Endodermal cell (in vitro differentiated cells): ENCODE measurements around the gene PNMA8C. TPM values are rescaled to one million over a fixed set of nuclear protein-coding genes. Genes with fewer than 3 reads are reported as not detected.

Source experiments
- DNase-seq: peaks from one replicate; pipeline ENCODE4 v3.0.0-alpha.2; 2017
- H3K27ac ChIP-seq: 2 replicates; pipeline ENCODE4 v1.5.1; 2013; ENCODE audit warnings: mild to moderate bottlenecking, low read depth, low read length, moderate library complexity
- H3K27me3 ChIP-seq: 2 replicates; pipeline ENCODE4 v1.6.1; 2013; ENCODE audit warnings: mild to moderate bottlenecking, low read length, moderate library complexity; ENCODE audit not compliant: insufficient read depth, control insufficient read depth, poor library complexity, severe bottlenecking
- H3K36me3 ChIP-seq: 2 replicates; pipeline ENCODE4 v1.7.0; 2013; ENCODE audit warnings: mild to moderate bottlenecking, low read length, moderate library complexity; ENCODE audit not compliant: control insufficient read depth, insufficient read depth
- H3K4me1 ChIP-seq: one replicate; pipeline ENCODE4 v1.7.0; 2013; ENCODE audit warnings: low read length; ENCODE audit not compliant: control insufficient read depth, insufficient read depth
- H3K4me3 ChIP-seq: 2 replicates; pipeline ENCODE4 v1.5.1; 2013; ENCODE audit warnings: mild to moderate bottlenecking, low read length, moderate library complexity
- H3K9ac ChIP-seq: 2 replicates; pipeline ENCODE4 v1.6.1; 2013; ENCODE audit warnings: mild to moderate bottlenecking, low read length, moderate library complexity; ENCODE audit not compliant: poor library complexity, severe bottlenecking; ENCODE audit errors: extremely low read depth
- H3K9me3 ChIP-seq: 2 replicates; pipeline ENCODE4 v1.6.1; 2013; ENCODE audit warnings: mild to moderate bottlenecking, low read length, moderate library complexity; ENCODE audit not compliant: control insufficient read depth
- H3K27ac Mint-ChIP-seq: 2 replicates; pipeline ENCODE4 v1.8.0; 2020; ENCODE audit warnings: mixed read lengths
- H3K27me3 Mint-ChIP-seq: 2 replicates; pipeline ENCODE4 v1.8.0; 2021; ENCODE audit warnings: mild to moderate bottlenecking, mixed read lengths; ENCODE audit not compliant: insufficient read depth
- H3K36me3 Mint-ChIP-seq: 2 replicates; pipeline ENCODE4 v1.8.0; 2020; ENCODE audit warnings: low read depth, mixed read lengths
- H3K4me1 Mint-ChIP-seq: 2 replicates; pipeline ENCODE4 v1.8.0; 2020; ENCODE audit warnings: mixed read lengths
- H3K4me3 Mint-ChIP-seq: 2 replicates; pipeline ENCODE4 v1.8.0; 2020; ENCODE audit warnings: mild to moderate bottlenecking, moderate library complexity, mixed read lengths
- H3K9me3 Mint-ChIP-seq: 2 replicates; pipeline ENCODE4 v1.8.0; 2020; ENCODE audit warnings: mild to moderate bottlenecking, mixed read lengths
- WGBS, 2 experiments: methylation state at CpG; one replicate each; pipeline versions ENCODE4 v1.1.5 to v1.1.7; 2013; ENCODE audit warnings: missing lambda C conversion rate in 2 of 2, mixed read lengths in 1 of 2; ENCODE audit not compliant: insufficient coverage in 1 of 2, insufficient read length in 1 of 2; 5-methylcytosine and 5-hydroxymethylcytosine counted together
- total RNA-seq, 2 donors: library from RNA; stranded (reverse); fragmentation: NEBNext Ultra II Directional in 1 of 2; extraction: Animal tissue kit (Norgen Biotek cat#: 25700) in 1 of 2; gene quantifications; 2 replicates in 1 of 2; 3 replicates in 1 of 2; pipeline ENCODE4 v1.2.1, GENCODE V29; 2021
- TF ChIP-seq, protein P1 (sequence below): fragments of 200-600 bp; sonication (generic); conservative IDR thresholded peaks from 2 replicates; pipeline ENCODE4 v1.5.0; 2021; ENCODE audit warnings: antibody characterized with exemption, mild to moderate bottlenecking

Gene PNMA8C
- total RNA-seq, 2 donors from 2014 or later: 0.20 to 0.33 TPM

DNA sequence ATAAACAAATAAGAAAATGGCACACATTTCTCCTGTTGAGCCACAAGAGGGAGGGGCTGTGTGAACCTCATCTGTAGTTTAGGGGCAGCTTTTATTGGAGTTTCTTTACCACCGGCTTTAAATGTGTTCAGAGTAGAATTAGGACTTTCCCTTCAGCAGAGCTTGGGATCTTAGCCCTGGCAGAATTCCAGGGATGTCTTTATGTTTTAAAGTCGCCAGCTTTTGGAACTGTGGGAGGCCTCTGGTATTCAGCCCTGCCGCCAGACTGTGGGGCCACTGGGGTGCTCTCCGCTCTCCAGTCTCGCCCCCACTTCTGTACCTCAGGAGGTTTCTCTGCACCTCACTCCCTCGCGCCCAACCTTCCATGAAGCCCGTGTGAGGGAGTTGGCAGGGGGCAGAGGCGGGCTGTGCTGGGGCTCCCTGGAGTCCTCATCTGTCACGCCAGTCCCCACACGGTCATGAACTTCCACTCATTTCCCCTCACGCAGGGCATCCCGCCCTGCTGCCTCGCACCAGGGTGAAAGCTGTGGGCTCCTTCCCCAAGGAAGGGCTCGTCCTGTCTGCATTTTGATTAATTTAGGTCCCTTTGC is 46.9 kb downstream of the PNMA8C start:
- Mint-ChIP-seq H3K9me3 (no peaks in the 10 kb centered on the region), H3K4me1 (no peaks in the 10 kb centered on the region), H3K4me3 (no peak overlapping the region), H3K27ac (no peak overlapping the region), H3K27me3 (no peaks in the 10 kb centered on the region), H3K36me3 (peaks cover 80% of the 10 kb centered on the region)
- no peak for DNase-seq
- Histone ChIP-seq H3K9me3 (no peaks in the 10 kb centered on the region), H3K36me3 (peaks cover 89% of the 10 kb centered on the region), H3K9ac (no peak overlapping the region), H3K27me3 (no peaks in the 10 kb centered on the region), H3K4me3 (no peak overlapping the region), H3K27ac (no peak overlapping the region), H3K4me1 (no peaks in the 10 kb centered on the region)
- TF ChIP-seq, protein P1, sequence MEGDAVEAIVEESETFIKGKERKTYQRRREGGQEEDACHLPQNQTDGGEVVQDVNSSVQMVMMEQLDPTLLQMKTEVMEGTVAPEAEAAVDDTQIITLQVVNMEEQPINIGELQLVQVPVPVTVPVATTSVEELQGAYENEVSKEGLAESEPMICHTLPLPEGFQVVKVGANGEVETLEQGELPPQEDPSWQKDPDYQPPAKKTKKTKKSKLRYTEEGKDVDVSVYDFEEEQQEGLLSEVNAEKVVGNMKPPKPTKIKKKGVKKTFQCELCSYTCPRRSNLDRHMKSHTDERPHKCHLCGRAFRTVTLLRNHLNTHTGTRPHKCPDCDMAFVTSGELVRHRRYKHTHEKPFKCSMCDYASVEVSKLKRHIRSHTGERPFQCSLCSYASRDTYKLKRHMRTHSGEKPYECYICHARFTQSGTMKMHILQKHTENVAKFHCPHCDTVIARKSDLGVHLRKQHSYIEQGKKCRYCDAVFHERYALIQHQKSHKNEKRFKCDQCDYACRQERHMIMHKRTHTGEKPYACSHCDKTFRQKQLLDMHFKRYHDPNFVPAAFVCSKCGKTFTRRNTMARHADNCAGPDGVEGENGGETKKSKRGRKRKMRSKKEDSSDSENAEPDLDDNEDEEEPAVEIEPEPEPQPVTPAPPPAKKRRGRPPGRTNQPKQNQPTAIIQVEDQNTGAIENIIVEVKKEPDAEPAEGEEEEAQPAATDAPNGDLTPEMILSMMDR: no peak
- WGBS, 2 experiments: 94% methylated on average over 11 to 15 of the region's 15 CpGs

DNA sequence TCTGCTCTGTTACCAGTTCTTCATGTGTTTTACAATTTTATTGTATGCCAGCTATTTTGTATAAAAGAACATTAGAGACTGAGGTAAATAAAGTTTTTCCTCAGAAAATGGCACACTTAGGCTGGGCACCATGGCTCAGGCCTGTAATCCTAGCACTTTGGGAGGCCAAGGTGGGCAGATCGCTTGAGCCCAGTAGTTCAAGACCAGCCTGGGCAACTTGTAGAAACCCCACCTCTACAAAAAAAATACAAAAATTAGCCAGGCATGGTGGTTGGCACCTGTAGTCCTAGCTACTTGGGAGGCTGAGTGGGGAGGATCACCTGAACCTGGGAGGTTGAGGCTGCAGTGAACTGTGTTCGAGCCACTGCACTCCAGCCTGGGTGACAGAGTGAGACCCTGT is 47.4 kb downstream of the PNMA8C start:
- Mint-ChIP-seq H3K4me3 (no peak overlapping the region), H3K27ac (no peak overlapping the region), H3K27me3 (no peaks in the 10 kb centered on the region), H3K36me3 (peaks cover 83% of the 10 kb centered on the region), H3K4me1 (no peaks in the 10 kb centered on the region), H3K9me3 (no peaks in the 10 kb centered on the region)
- Histone ChIP-seq H3K4me1 (no peaks in the 10 kb centered on the region), H3K27ac (no peak overlapping the region), H3K36me3 (peaks cover 92% of the 10 kb centered on the region), H3K9me3 (no peaks in the 10 kb centered on the region), H3K9ac (no peak overlapping the region), H3K4me3 (no peak overlapping the region), H3K27me3 (no peaks in the 10 kb centered on the region)
- DNase-seq: no peak
- 88% methylated on average over 2 of the region's 2 CpGs; no CpG with 5 or more reads in 1 of the 2 experiments for WGBS, 2 experiments
- TF ChIP-seq, protein P1: no peak

DNA sequence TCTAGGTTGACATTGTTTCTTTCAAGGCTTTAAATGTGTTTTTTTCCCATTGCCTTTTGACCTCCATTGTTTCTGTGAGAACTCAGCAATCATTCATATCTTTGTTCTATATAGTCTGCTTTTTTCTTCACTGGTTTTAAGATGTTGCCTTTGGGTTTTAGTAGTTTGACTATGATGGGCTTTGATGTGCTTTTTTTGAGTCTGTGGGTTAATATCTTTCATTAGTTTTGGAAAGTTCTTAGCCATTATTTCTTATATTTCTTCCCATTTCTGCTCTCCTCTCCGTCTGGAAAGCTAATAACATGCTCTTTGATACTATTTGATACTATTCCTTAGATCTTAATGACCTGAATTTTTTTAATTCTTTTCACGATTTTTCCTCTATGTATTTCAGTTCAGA is 48.0 kb downstream of the PNMA8C start:
- H3K9me3 ChIP-seq: no peaks in the 10 kb centered on the region
- peaks cover 84% of the 10 kb centered on the region for H3K36me3 Mint-ChIP-seq
- no peaks in the 10 kb centered on the region for H3K27me3 ChIP-seq
- no peak for DNase-seq
- no peak overlapping the region for H3K4me3 Mint-ChIP-seq
- TF ChIP-seq, protein P1: no peak
- H3K27ac ChIP-seq: no peak overlapping the region
- peaks cover 94% of the 10 kb centered on the region for H3K36me3 ChIP-seq
- WGBS, 2 experiments: 89 to 100% methylated on average over 1 to 2 of the region's 2 CpGs
- no peak overlapping the region for H3K9ac ChIP-seq
- H3K4me1 Mint-ChIP-seq: no peaks in the 10 kb centered on the region
- no peaks in the 10 kb centered on the region for H3K9me3 Mint-ChIP-seq
- H3K27me3 Mint-ChIP-seq: no peaks in the 10 kb centered on the region
- H3K27ac Mint-ChIP-seq: no peak overlapping the region
- H3K4me3 ChIP-seq: no peak overlapping the region
- H3K4me1 ChIP-seq: no peaks in the 10 kb centered on the region
